Endodermal cell (in vitro differentiated cells): Measurements from ENCODE around the gene CLCA2. TPM values are rescaled to one million over a fixed set of nuclear protein-coding genes. Genes with fewer than 3 reads are reported as not detected.

ENCODE experiments used
- DNase-seq: peaks from one replicate; pipeline ENCODE4 v3.0.0-alpha.2; 2017
- H3K27ac ChIP-seq: 2 replicates; pipeline ENCODE4 v1.5.1; 2013; ENCODE audit warnings: mild to moderate bottlenecking, low read depth, low read length, moderate library complexity
- H3K27me3 ChIP-seq: 2 replicates; pipeline ENCODE4 v1.6.1; 2013; ENCODE audit warnings: mild to moderate bottlenecking, low read length, moderate library complexity; ENCODE audit not compliant: insufficient read depth, control insufficient read depth, poor library complexity, severe bottlenecking
- H3K36me3 ChIP-seq: 2 replicates; pipeline ENCODE4 v1.7.0; 2013; ENCODE audit warnings: mild to moderate bottlenecking, low read length, moderate library complexity; ENCODE audit not compliant: control insufficient read depth, insufficient read depth
- H3K4me1 ChIP-seq: one replicate; pipeline ENCODE4 v1.7.0; 2013; ENCODE audit warnings: low read length; ENCODE audit not compliant: control insufficient read depth, insufficient read depth
- H3K4me3 ChIP-seq: 2 replicates; pipeline ENCODE4 v1.5.1; 2013; ENCODE audit warnings: mild to moderate bottlenecking, low read length, moderate library complexity
- H3K9ac ChIP-seq: 2 replicates; pipeline ENCODE4 v1.6.1; 2013; ENCODE audit warnings: mild to moderate bottlenecking, low read length, moderate library complexity; ENCODE audit not compliant: poor library complexity, severe bottlenecking; ENCODE audit errors: extremely low read depth
- H3K9me3 ChIP-seq: 2 replicates; pipeline ENCODE4 v1.6.1; 2013; ENCODE audit warnings: mild to moderate bottlenecking, low read length, moderate library complexity; ENCODE audit not compliant: control insufficient read depth
- H3K27ac Mint-ChIP-seq: 2 replicates; pipeline ENCODE4 v1.8.0; 2020; ENCODE audit warnings: mixed read lengths
- H3K27me3 Mint-ChIP-seq: 2 replicates; pipeline ENCODE4 v1.8.0; 2021; ENCODE audit warnings: mild to moderate bottlenecking, mixed read lengths; ENCODE audit not compliant: insufficient read depth
- H3K36me3 Mint-ChIP-seq: 2 replicates; pipeline ENCODE4 v1.8.0; 2020; ENCODE audit warnings: low read depth, mixed read lengths
- H3K4me1 Mint-ChIP-seq: 2 replicates; pipeline ENCODE4 v1.8.0; 2020; ENCODE audit warnings: mixed read lengths
- H3K4me3 Mint-ChIP-seq: 2 replicates; pipeline ENCODE4 v1.8.0; 2020; ENCODE audit warnings: mild to moderate bottlenecking, moderate library complexity, mixed read lengths
- H3K9me3 Mint-ChIP-seq: 2 replicates; pipeline ENCODE4 v1.8.0; 2020; ENCODE audit warnings: mild to moderate bottlenecking, mixed read lengths
- WGBS, 2 experiments: methylation state at CpG; one replicate each; pipeline versions ENCODE4 v1.1.5 to v1.1.7; 2013; ENCODE audit warnings: missing lambda C conversion rate in 2 of 2, mixed read lengths in 1 of 2; ENCODE audit not compliant: insufficient coverage in 1 of 2, insufficient read length in 1 of 2; 5-methylcytosine and 5-hydroxymethylcytosine counted together
- total RNA-seq, 2 donors: library from RNA; stranded (reverse); fragmentation: NEBNext Ultra II Directional in 1 of 2; extraction: Animal tissue kit (Norgen Biotek cat#: 25700) in 1 of 2; gene quantifications; 2 replicates in 1 of 2; 3 replicates in 1 of 2; pipeline ENCODE4 v1.2.1, GENCODE V29; 2021
- TF ChIP-seq, protein P1 (sequence below): fragments of 200-600 bp; sonication (generic); conservative IDR thresholded peaks from 2 replicates; pipeline ENCODE4 v1.5.0; 2021; ENCODE audit warnings: antibody characterized with exemption, mild to moderate bottlenecking

CLCA2 gene
- total RNA-seq, 2 donors from 2014 or later: not detected

DNA sequence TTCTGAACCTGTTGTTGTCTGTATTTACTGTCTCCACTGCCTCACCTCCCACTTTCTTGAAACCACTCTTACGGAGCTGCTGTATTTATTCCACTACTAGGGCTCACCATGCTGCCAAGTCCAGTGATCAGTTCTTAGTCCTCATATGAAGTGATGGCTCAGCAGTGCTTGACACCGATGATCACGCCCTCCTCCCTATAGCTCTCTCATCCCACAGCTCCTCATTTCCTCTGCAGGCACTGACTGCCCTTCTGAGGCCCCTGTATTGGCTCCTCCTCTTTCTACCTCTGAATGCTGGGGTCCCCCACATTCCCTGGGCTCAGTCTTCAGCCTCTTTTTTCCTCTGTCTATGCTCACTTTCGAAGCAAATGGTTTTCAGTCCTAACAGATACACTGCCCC lies 48.2 kb downstream of the CLCA2 start:
- no peaks in the 10 kb centered on the region for H3K9me3 Mint-ChIP-seq
- Histone ChIP-seq H3K36me3 (no peaks in the 10 kb centered on the region), H3K9me3 (no peaks in the 10 kb centered on the region), H3K4me3 (no peak overlapping the region), H3K27ac (no peak overlapping the region), H3K27me3 (no peaks in the 10 kb centered on the region), H3K9ac (no peak overlapping the region), H3K4me1 (no peaks in the 10 kb centered on the region)
- DNase-seq: no peak
- no peaks in the 10 kb centered on the region for H3K36me3 Mint-ChIP-seq
- no peak overlapping the region for H3K27ac Mint-ChIP-seq
- H3K4me3 Mint-ChIP-seq: no peak overlapping the region
- TF ChIP-seq, protein P1, sequence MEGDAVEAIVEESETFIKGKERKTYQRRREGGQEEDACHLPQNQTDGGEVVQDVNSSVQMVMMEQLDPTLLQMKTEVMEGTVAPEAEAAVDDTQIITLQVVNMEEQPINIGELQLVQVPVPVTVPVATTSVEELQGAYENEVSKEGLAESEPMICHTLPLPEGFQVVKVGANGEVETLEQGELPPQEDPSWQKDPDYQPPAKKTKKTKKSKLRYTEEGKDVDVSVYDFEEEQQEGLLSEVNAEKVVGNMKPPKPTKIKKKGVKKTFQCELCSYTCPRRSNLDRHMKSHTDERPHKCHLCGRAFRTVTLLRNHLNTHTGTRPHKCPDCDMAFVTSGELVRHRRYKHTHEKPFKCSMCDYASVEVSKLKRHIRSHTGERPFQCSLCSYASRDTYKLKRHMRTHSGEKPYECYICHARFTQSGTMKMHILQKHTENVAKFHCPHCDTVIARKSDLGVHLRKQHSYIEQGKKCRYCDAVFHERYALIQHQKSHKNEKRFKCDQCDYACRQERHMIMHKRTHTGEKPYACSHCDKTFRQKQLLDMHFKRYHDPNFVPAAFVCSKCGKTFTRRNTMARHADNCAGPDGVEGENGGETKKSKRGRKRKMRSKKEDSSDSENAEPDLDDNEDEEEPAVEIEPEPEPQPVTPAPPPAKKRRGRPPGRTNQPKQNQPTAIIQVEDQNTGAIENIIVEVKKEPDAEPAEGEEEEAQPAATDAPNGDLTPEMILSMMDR: no peak
- WGBS, 2 experiments: 86 to 90% methylated on average over 4 of the region's 4 CpGs
- H3K4me1 Mint-ChIP-seq: peaks cover 17% of the 10 kb centered on the region
- peaks cover 5% of the 10 kb centered on the region for H3K27me3 Mint-ChIP-seq

DNA sequence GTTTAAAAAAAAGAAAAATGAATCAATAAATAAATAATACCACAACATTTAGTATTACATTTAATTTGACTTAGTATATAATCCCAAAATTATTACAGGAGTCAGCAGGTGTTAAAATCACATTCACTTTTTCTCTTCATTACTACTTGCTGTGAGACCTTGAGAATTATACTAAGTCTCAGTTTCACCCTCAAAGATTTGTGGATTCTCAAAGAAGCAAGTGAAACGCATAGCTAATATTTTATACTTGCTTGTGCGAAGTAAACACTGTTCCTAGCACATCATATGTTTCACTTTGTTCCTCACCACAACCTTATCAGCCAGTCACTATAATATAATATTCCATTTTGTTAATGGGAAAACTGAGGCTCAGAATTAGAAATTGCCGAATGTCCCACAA lies 48.8 kb downstream of the CLCA2 start:
- Histone ChIP-seq H3K4me1 (no peaks in the 10 kb centered on the region), H3K9ac (no peak overlapping the region), H3K4me3 (no peak overlapping the region), H3K36me3 (no peaks in the 10 kb centered on the region), H3K27ac (no peak overlapping the region), H3K9me3 (no peaks in the 10 kb centered on the region), H3K27me3 (no peaks in the 10 kb centered on the region)
- peaks cover 5% of the 10 kb centered on the region for H3K27me3 Mint-ChIP-seq
- H3K4me1 Mint-ChIP-seq: peaks cover 16% of the 10 kb centered on the region
- no peaks in the 10 kb centered on the region for H3K36me3 Mint-ChIP-seq
- 60 to 100% methylated on average over 1 to 3 of the region's 3 CpGs for WGBS, 2 experiments
- H3K4me3 Mint-ChIP-seq: no peak overlapping the region
- no peak for DNase-seq
- H3K27ac Mint-ChIP-seq: no peak overlapping the region
- TF ChIP-seq, protein P1: no peak
- H3K9me3 Mint-ChIP-seq: no peaks in the 10 kb centered on the region

DNA sequence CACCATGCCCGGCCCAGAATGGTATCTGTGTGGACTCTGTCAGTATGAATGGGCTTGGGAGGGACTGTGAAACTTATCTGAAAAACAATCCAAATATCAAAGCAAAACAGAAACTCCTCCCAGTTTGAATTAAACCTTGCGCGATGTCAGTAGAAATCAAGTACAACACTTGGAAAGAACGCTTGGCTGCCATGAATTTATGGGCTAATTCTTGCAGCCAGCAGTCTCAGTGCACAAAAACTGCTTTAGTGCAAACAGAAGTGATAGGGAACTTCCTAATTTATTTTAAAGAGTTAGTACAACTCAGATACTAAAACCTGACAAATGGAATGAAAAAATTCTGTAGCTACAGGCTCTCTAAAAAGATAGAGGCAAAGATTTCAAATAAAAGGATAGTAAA lies 53.3 kb downstream of the CLCA2 start:
- WGBS, 2 experiments: 96 to 99% methylated on average over 3 to 4 of the region's 4 CpGs
- Histone ChIP-seq H3K9ac (no peak overlapping the region), H3K4me1 (no peaks in the 10 kb centered on the region), H3K27ac (no peak overlapping the region), H3K9me3 (no peaks in the 10 kb centered on the region), H3K4me3 (no peak overlapping the region), H3K36me3 (no peaks in the 10 kb centered on the region), H3K27me3 (no peaks in the 10 kb centered on the region)
- Mint-ChIP-seq H3K27ac (no peak overlapping the region), H3K36me3 (no peaks in the 10 kb centered on the region), H3K4me3 (no peak overlapping the region), H3K9me3 (no peaks in the 10 kb centered on the region), H3K27me3 (no peaks in the 10 kb centered on the region), H3K4me1 (peaks cover 8% of the 10 kb centered on the region)
- DNase-seq: no peak
- TF ChIP-seq, protein P1: no peak
